ENCODE results near the gene ADD1. TPM values are rescaled to one million over a fixed set of nuclear protein-coding genes. Genes with fewer than 3 reads are reported as not detected.
A peak's percentile ranks its signal among the peaks of the same experiment; 100 is the strongest.
"Not testable (repeated sequence)": the region's sequence is repeated elsewhere in the genome, so short reads cannot be mapped to it uniquely, and the experiment has no call there.

The ADD1 gene
- total and polyA plus RNA-seq, 2 donors (not counting 1 experiment from before 2014, with no cell fraction given): 302 to 383 TPM

DNA sequence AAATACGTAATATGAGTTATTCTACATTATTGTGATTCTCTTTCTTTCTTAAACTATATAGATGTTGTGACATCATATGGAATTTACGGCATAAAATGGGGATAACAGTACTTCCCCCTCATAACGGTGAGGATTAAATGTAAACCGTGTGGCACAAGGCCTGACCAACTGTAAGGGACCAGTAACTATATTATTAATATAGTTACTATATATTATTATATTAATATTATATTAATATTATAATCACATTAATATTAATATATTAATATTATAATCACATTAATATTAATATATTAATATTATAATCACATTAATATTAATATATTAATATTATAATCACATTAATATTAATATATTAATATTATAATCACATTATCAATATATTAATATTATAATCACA lies 116.8 kb downstream of the ADD1 start:
- not testable (repeated sequence) for H3K9me3 Mint-ChIP-seq (ENCODE audit: insufficient read depth); H3K4me2 ChIP-seq (replicated peaks; ENCODE audit: low read depth, low read length, poor library complexity, severe bottlenecking); H3K4me3 ChIP-seq (ENCODE audit: control extremely low read depth in 1 of 5, extremely low read depth in 1 of 5, insufficient read depth in 1 of 5, low read depth in 2 of 5, low read length in 4 of 5); H3K27me3 ChIP-seq (replicated peaks in 1 of 4; ENCODE audit: control extremely low read depth in 1 of 4, control insufficient read depth in 3 of 4, insufficient read depth in 4 of 4, low read length in 3 of 4); H3K27me3 Mint-ChIP-seq; H3K9me3 ChIP-seq (ENCODE audit: control extremely low read depth in 1 of 3, control insufficient read depth in 2 of 3, insufficient read depth in 1 of 3, low read length in 2 of 3); H2AFZ ChIP-seq (ENCODE audit: insufficient read depth, low read depth, low read length, poor library complexity, severe bottlenecking); H3K9ac ChIP-seq (ENCODE audit: low read length); H3K27ac Mint-ChIP-seq; H3K4me3 Mint-ChIP-seq; DNase-seq; H3K27ac ChIP-seq (ENCODE audit: low read length in 2 of 2); ATAC-seq (ENCODE audit: low read depth)
- H4K20me1 ChIP-seq (ENCODE audit: control insufficient read depth, insufficient read depth, low read length, poor library complexity, severe bottlenecking): peaks cover 60% of the 10 kb centered on the region
- H3K4me1 ChIP-seq (ENCODE audit: control insufficient read depth in 2 of 2, insufficient read depth in 2 of 2, low read length in 2 of 2): peaks cover 20 to 25% of the 10 kb centered on the region in 2 donors
- peaks cover 30% of the 10 kb centered on the region for H3K4me1 Mint-ChIP-seq
- H3K36me3 ChIP-seq (replicated peaks in 1 of 2; ENCODE audit: control extremely low read depth in 1 of 2, control insufficient read depth in 1 of 2, extremely low read depth in 1 of 2, insufficient read depth in 2 of 2, low read length in 1 of 2): peaks cover 2 to 35% of the 10 kb centered on the region in 2 experiments
- intact Hi-C loops (cut with micrococcal nuclease): loop anchor here (5.0 kb wide), 4 partner anchors 108 to 1103 kb away; partner anchors contain the start of genes HAUS3, LETM1 and POLN
- WGBS (ENCODE audit: insufficient coverage): no CpG with 5 or more reads among the region's 4 CpGs
- ChIA-PET POLR2A (interaction anchor here (0.7 kb wide), 3 partner anchors 98 to 272 kb away, joined by 4 to 6 read pairs (median 5); no protein-coding TSS in a partner anchor), CTCF (interaction anchor here (1.2 kb wide), 1 partner anchor 25 kb away, joined by 3 read pairs; no protein-coding TSS in a partner anchor)
- H3K79me2 ChIP-seq (ENCODE audit: control insufficient read depth, insufficient read depth, low read length): peaks cover 49% of the 10 kb centered on the region

DNA sequence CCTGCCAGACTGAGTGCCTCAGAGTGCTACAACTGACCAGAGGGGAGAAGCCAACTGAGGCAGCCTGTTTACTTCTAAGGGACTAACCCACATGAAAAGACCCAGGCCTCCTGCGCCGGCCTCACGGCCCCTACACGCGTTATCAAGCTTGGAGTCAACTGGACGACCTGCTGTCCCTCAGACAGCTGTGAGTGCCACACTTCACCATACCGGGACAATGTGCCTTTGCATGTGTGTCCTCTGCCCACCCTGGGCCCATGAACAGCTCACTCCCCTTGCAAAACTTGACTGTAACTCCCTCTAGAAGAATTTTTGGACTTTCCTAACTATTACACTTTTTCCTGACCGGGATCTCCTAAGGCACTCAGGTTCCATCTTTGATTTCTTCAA lies 117.8 kb downstream of the ADD1 start:
- H3K4me3 ChIP-seq (ENCODE audit: control extremely low read depth in 1 of 5, extremely low read depth in 1 of 5, insufficient read depth in 1 of 5, low read depth in 2 of 5, low read length in 4 of 5): peak overlapping the region in 2 of 5 experiments; percentile 1 to 86
- H2AFZ ChIP-seq (ENCODE audit: insufficient read depth, low read depth, low read length, poor library complexity, severe bottlenecking): no peak overlapping the region
- peak overlapping the region; percentile 85 for H3K9ac ChIP-seq (ENCODE audit: low read length)
- no peaks in the 10 kb centered on the region for H3K9me3 ChIP-seq (ENCODE audit: control extremely low read depth in 1 of 3, control insufficient read depth in 2 of 3, insufficient read depth in 1 of 3, low read length in 2 of 3)
- TF ChIP-seq EZH2 (IDR thresholded peaks at IDR 0.05; ENCODE audit: borderline replicate concordance, insufficient read depth, low read depth, low read length, poor library complexity, severe bottlenecking) (no peak), CTCF (IDR thresholded peaks at IDR 0.05) (no peak)
- 80% methylated on average over 8 of the region's 8 CpGs for WGBS (ENCODE audit: insufficient coverage)
- no peaks in the 10 kb centered on the region for H3K27me3 ChIP-seq (replicated peaks in 1 of 4; ENCODE audit: control extremely low read depth in 1 of 4, control insufficient read depth in 3 of 4, insufficient read depth in 4 of 4, low read length in 3 of 4)
- H3K4me2 ChIP-seq (replicated peaks; ENCODE audit: low read depth, low read length, poor library complexity, severe bottlenecking): peak overlapping the region; percentile 96
- no peak for ATAC-seq (ENCODE audit: low read depth)
- peaks cover 2 to 25% of the 10 kb centered on the region in 2 experiments for H3K36me3 ChIP-seq (replicated peaks in 1 of 2; ENCODE audit: control extremely low read depth in 1 of 2, control insufficient read depth in 1 of 2, extremely low read depth in 1 of 2, insufficient read depth in 2 of 2, low read length in 1 of 2)
- peak overlapping the region; percentile 96 for H3K27ac Mint-ChIP-seq
- H4K20me1 ChIP-seq (ENCODE audit: control insufficient read depth, insufficient read depth, low read length, poor library complexity, severe bottlenecking): peaks cover 50% of the 10 kb centered on the region
- peaks cover 28% of the 10 kb centered on the region for H3K4me1 Mint-ChIP-seq
- H3K4me3 Mint-ChIP-seq: peak overlapping the region; percentile 96
- H3K27me3 Mint-ChIP-seq: no peaks in the 10 kb centered on the region
- intact Hi-C loops (cut with micrococcal nuclease): loop anchor here (5.0 kb wide), 4 partner anchors 109 to 1104 kb away; partner anchors contain the start of genes HAUS3, LETM1 and POLN
- peak overlapping the region in 1 of 2 donors; percentile 91 for H3K27ac ChIP-seq (ENCODE audit: low read length in 2 of 2)
- no peak for DNase-seq
- H3K9me3 Mint-ChIP-seq (ENCODE audit: insufficient read depth): no peaks in the 10 kb centered on the region
- POLR2A ChIA-PET: interaction anchor here (1.2 kb wide), 1 partner anchor 163 kb away, joined by 3 read pairs; no protein-coding TSS in a partner anchor
- peaks cover 47% of the 10 kb centered on the region for H3K79me2 ChIP-seq (ENCODE audit: control insufficient read depth, insufficient read depth, low read length)
- peaks cover 20 to 25% of the 10 kb centered on the region in 2 donors for H3K4me1 ChIP-seq (ENCODE audit: control insufficient read depth in 2 of 2, insufficient read depth in 2 of 2, low read length in 2 of 2)
- CTCF ChIA-PET: interaction anchor here (0.5 to 1.2 kb wide), 3 partner anchors 9 to 197 kb away, joined by 3 to 4 read pairs (median 4); no protein-coding TSS in a partner anchor
